Fibroblast of skin of right biceps (primary cell): ENCODE results near the gene SLC2A5.
"Not testable (repeated sequence)": the region's sequence is repeated elsewhere in the genome, so short reads cannot be mapped to it uniquely, and the experiment has no call there.

Experiments
- DNase-seq: peaks from one replicate; pipeline ENCODE4 v3.0.0-alpha.2; 2013

Gene SLC2A5

DNA sequence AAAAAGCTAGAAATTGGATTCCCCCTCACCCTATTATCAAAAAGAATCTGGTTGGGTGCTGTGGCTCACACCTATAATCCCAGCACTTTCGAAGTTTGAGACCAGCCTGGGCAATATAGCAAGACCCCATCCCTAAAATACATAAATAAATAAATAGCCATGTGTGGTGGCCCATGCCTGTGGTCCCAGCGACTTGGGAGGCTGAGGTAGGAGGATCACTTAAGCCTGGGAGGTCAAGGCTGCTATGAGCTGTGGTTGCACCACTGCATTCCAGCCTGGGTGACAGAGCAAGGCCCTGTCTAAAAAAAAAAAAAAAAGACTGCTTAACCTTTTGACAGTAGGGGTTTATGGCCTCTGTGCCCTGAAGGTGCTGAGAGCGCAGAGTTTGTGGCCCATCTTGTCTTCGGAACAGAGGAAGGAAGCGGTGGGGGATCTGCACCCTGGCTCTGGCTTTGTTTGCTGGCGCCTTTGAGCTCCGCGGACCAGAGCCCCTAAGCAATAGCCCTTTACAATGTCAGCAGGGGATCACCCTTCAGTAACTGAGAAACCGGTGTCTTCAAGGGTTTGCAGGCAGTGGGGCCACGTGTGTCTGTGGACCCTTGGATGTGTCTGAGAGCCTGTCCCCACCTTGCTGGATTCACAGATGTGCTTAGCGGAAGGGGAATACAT is 65.3 kb downstream of the SLC2A5 start:
- DNase-seq = no peak

DNA sequence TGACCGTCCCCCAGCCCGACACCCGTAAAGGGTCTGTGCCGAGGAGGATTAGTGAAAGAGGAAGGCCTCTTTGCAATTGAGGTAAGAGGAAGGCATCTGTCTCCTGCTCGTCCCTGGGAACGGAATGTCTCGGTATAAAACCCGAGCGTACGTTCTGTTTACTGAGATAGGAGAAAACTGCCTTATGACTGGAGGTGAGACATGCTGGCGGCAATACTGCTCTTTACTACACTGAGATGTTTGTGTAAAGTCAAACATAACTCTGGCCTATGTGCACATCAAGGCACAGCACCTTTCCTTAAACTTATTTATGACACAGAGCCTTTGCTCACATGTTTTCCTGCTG is 67.2 kb downstream of the SLC2A5 start:
- not testable (repeated sequence) for DNase-seq

DNA sequence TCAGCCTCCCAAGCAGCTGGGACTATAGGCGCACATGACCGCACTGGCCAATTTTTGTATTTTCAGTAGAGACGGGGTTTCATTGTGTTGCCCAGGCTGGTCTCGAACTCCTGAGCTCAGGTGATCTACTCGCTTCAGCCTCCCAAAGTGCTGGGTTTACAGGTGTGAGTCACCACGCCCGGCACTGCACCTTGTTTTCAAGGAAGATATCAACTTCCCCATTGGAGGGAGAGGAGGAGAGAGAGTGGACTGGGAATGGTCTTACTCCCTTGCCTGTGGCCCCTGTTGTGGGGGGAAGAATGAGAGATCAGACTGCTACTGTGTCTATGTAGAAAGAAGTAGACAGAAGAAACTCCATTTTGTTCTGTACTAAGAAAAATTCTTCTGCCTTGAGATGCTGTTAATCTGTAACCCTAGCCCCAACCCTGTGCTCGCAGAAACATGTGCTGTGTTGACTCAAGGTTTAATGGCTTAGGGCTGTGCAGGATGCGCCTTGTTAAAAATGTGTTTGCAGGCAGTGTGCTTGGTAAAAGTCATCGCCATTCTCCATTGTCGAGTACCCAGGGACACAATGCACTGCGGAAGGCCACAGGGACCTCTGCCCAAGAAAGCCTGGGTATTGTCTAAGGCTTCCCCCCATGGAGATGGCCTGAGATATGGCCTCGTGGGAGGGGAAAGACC is 67.8 kb downstream of the SLC2A5 start:
- not testable (repeated sequence) for DNase-seq

- not testable (repeated sequence) for DNase-seq
These were observed 75.3 kb downstream of the SLC2A5 start for GRCh38 chr1:8993962-8994675.

GRCh38 chr1:8992936-8993687 is 76.3 kb downstream of the SLC2A5 start:
- no peak for DNase-seq

DNA sequence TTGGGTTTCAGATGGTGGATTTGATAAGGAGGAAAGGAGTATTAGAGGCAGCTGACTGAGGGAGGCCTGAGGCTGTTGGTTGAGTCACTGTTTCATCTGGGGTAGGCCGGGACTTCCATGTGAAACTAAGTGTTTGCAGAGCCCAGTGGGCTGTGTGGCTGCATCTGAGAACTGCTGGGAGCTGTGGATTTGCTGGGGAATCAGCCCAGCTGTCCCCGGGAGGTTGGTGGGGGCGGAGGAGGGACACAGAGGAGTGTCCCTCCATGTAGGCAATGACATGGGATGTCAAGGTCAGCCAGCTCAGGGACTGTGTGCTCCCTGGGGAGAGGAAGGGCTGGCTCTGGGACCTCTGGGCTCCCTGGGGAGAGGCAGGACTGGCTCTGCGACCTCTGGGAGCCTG is 79.6 kb downstream of the SLC2A5 start:
- no peak for DNase-seq

GRCh38 chr1:8989061-8989460 is 80.4 kb downstream of the SLC2A5 start:
- DNase-seq = no peak

- no peak for DNase-seq
These were observed 80.8 kb downstream of the SLC2A5 start for GRCh38 chr1:8988618-8988967.

DNA sequence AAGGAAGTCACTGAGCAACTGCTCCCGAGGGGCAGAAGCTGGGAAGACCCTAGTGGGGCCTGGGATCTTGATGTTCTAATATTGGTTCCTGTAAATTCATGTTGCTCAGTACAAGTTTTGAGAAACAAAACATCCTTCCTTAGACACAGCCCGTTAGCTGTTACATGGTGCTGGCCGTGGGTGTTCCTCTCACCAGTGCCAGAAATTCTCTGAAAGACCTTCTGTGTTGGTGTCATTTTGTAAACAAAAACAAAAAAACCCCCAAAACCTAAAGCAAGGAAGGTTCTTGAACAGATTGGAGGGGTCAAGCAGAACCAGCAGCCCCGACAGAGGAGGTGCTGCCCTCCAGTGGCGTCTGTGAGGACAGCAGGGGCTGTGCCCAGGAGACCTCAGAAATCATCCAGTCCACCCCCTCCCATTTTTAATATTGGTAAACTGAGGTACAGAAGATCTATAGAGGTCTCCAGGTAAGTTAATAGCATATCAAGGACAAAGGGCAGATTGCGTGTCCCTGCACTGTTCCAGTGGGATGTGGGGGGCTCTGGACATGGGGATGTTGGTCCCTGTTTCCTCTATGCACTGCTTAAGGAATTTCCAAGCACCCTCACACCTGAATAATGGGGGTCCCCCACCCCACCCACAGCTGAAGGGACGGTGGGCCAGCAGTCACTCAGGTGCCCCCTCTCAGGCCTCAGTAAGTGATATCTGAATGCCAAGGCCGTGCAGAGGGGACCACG is 81.4 kb downstream of the SLC2A5 start:
- peak; percentile 36 for DNase-seq

DNA sequence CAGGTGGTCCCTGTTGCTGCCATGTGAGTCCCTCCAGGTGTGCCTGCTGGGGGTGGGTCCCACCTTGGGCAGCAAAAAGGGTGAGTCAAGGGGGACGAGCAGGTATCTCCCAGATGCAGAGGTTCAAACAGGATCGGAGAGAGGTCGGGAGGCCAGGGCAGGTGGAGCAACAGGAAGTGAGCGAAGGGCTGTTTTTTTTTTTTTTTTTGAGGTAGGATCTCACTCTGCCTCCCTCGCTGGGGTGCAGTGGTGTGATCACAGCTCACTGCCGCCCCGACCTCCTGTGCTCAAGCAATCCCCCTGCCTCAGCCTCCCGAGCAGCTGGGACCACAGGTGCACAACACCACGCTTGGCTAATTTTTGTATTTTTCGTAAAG is 82.6 kb downstream of the SLC2A5 start:
- DNase-seq = no peak

DNA sequence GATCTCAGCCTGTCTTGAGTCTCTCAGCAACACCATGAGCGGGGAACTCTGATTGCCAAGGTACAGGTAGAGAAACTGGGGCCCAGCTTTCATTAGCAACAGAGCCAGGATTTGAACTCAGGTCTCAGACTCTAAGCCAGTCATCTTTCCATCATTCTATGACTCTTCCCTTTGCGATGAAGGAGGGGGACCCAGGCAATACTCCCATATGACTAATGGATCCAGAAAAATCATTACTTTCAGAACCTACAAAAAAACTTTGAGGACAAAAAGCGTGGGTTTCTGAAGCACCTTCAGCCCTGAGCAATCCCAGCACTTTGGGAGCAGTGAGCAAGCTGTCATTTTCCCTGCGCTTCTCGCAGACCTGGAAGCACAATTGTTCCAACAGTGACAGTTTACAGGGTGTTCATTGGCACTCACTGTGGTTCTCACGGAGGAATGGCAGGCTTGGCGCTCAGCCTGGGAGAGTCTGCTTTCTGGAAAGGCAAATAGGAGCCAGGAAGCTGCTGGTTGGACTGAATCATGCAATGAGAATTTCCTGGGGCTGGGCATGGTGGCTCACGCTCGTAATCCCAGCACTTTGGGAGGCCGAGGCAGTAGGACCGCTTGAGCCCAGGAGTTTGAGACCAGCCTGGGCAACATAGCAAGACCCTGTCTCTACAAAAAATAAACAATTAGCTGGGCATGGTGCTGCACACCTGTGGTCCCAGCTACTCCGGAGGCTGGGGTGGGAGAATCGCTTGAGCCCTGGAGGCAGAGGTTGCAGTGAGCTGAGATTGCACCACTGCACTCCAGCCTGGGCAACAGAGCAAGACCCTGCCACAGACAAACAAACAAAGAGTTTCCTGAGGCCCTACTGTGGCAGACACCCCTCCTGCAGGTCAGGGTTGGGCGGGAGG is 83.3 kb downstream of the SLC2A5 start:
- DNase-seq = peak; percentile 97
